K562 (cell line): ENCODE results near the gene DERL3. TPM values are rescaled to one million over a fixed set of nuclear protein-coding genes. Genes with fewer than 3 reads are reported as not detected.

Experiments
- ATAC-seq: fragments of 200-7000 bp; cut with Tn5 transposase; 3 replicates; pipeline ENCODE4 v1.9.1; 2020; ENCODE audit warnings: moderate library complexity
- BruUV-seq: library from RNA; stranded (reverse); fragments of 400-500 nt; replicated peaks from 2 replicates; lab custom pipeline; 2021; lab: Mats Ljungman, UMichigan
- CTCF ChIA-PET: fragments of 300-600 bp; formaldehyde crosslinking; extraction: SDS; loops from one replicate; lab custom pipeline; 2021; ENCODE audit warnings: low intra/inter-chr PET ratio; lab: Yijun Ruan, JAX
- POLR2A ChIA-PET: fragments of 300-600, 350-650 bp; sonication (Branson Sonifier 250); formaldehyde crosslinking; extraction: SDS; loops from one replicate; lab custom pipeline; 2021; ENCODE audit warnings: antibody characterized with exemption, inconsistent platforms; lab: Yijun Ruan, JAX
- DNase-seq, 4 experiments: peaks; one replicate each; pipeline versions ENCODE4 v3.0.0 to v3.0.0-alpha.2; 2011 to 2018; ENCODE audit warnings: low spot score in 3 of 4, mixed read lengths in 3 of 4; ENCODE audit errors: extremely low read depth in 1 of 4
- FAIRE-seq: peaks from 2 replicates; lab custom pipeline; 2011; peaks lifted over from hg19 to GRCh38; lab: Jason Lieb, UNC
- H2AFZ ChIP-seq: 2 replicates; pipeline ENCODE4 v1.6.0; 2011; ENCODE audit warnings: low read depth, low read length, control low read depth, inconsistent platforms
- H3K27ac ChIP-seq: fragments of 200-600 bp; 3 replicates; pipeline ENCODE4 v1.8.0; 2011; ENCODE audit warnings: low read depth, mild to moderate bottlenecking, control low read depth, inconsistent platforms, low read length, moderate library complexity, mixed read lengths; ENCODE audit errors: extremely low read depth
- H3K27me3 ChIP-seq, 2 experiments: fragments of 300-600 bp in 1 of 2; 2 replicates in 1 of 2; 3 replicates in 1 of 2; pipeline versions ENCODE4 v1.6.0 to v1.8.0; 2011; ENCODE audit warnings: inconsistent platforms in 2 of 2, low read length in 2 of 2, mild to moderate bottlenecking in 1 of 2, mixed read lengths in 1 of 2, moderate library complexity in 1 of 2; ENCODE audit not compliant: control insufficient read depth in 2 of 2, insufficient read depth in 2 of 2
- H3K36me3 ChIP-seq: fragments of 300-600 bp; 3 replicates; pipeline ENCODE4 v1.8.0; 2011; ENCODE audit warnings: mild to moderate bottlenecking, low read length, inconsistent platforms; ENCODE audit not compliant: control insufficient read depth, insufficient read depth
- H3K4me1 ChIP-seq, 2 experiments: fragments of 200-600 bp in 1 of 2; replicated peaks in 1 of 2; 2 replicates in 1 of 2; 3 replicates in 1 of 2; pipeline versions ENCODE4 v1.5.1 to v1.8.0; 2011; ENCODE audit warnings: inconsistent platforms in 2 of 2, low read length in 2 of 2, mild to moderate bottlenecking in 1 of 2, mixed read lengths in 1 of 2, moderate library complexity in 1 of 2; ENCODE audit not compliant: control insufficient read depth in 2 of 2, insufficient read depth in 2 of 2
- H3K4me2 ChIP-seq: 2 replicates; pipeline ENCODE4 v1.6.1; 2011; ENCODE audit warnings: low read length, control low read depth, inconsistent platforms, mixed read lengths; ENCODE audit not compliant: insufficient read depth
- H3K4me3 ChIP-seq: fragments of 200-600 bp; sonication (generic), shearing (Covaris generic); 2 replicates; pipeline ENCODE4 v1.5.1; 2016; ENCODE audit warnings: control low read depth, inconsistent platforms
- H3K79me2 ChIP-seq: fragments of 200-600 bp; 3 replicates; pipeline ENCODE4 v1.8.0; 2011; ENCODE audit warnings: low read length, inconsistent platforms; ENCODE audit not compliant: control insufficient read depth, insufficient read depth
- H3K9ac ChIP-seq, 2 experiments: 2 replicates each; pipeline versions ENCODE4 v1.6.0 to v1.6.1; 2011; ENCODE audit warnings: low read depth in 2 of 2, low read length in 2 of 2, control low read depth in 1 of 2, inconsistent platforms in 1 of 2, mild to moderate bottlenecking in 1 of 2, mixed read lengths in 1 of 2; ENCODE audit not compliant: insufficient read depth in 1 of 2
- H3K9me1 ChIP-seq: one replicate; pipeline ENCODE4 v1.6.0; 2011; ENCODE audit warnings: inconsistent platforms, mild to moderate bottlenecking, low read length, moderate library complexity; ENCODE audit not compliant: control insufficient read depth, insufficient read depth
- H3K9me3 ChIP-seq: replicated peaks from 2 replicates; pipeline ENCODE4 v1.5.1; 2011; ENCODE audit warnings: low read depth, low read length, inconsistent platforms; ENCODE audit not compliant: control insufficient read depth, insufficient read depth
- H4K20me1 ChIP-seq: replicated peaks from 2 replicates; pipeline ENCODE4 v1.6.1; 2011; ENCODE audit warnings: low read length, inconsistent platforms, mixed read lengths; ENCODE audit not compliant: control insufficient read depth, insufficient read depth
- ADNP ChIP-seq: fragments of 200-800 bp; sonication (Bioruptor generic); IDR thresholded peaks from 2 replicates; pipeline ENCODE4 v1.6.1; 2016; ENCODE audit warnings: missing genetic modification characterization, missing compliant biosample characterization
- CHCHD3 ChIP-seq: fragments of 250-450 bp; sonication (Bioruptor Pico); IDR thresholded peaks from 2 replicates; pipeline ENCODE4 v2.1.2; 2022; ENCODE audit warnings: mild to moderate bottlenecking
- CSDE1 ChIP-seq, 2 experiments: fragments of 450-650 bp; IDR thresholded peaks; 2 replicates each; pipeline ENCODE4 v1.6.1; 2016; ENCODE audit warnings: mild to moderate bottlenecking in 1 of 2
- CTCF ChIP-seq, 3 experiments: IDR thresholded peaks in 2 of 3; conservative IDR thresholded peaks in 1 of 3; 2 replicates each; pipeline ENCODE4 v1.5.1; 2011 to 2012; ENCODE audit warnings: low read length in 3 of 3, mild to moderate bottlenecking in 3 of 3, control low read depth in 2 of 3, improper control_type of control experiment in 1 of 3, inconsistent platforms in 1 of 3, low read depth in 1 of 3, mixed read lengths in 1 of 3, moderate library complexity in 1 of 3; ENCODE audit not compliant: insufficient read depth in 2 of 3
- GTF3C2 ChIP-seq: IDR thresholded peaks from 3 replicates; pipeline ENCODE4 v1.6.1; 2011; ENCODE audit warnings: borderline replicate concordance, mild to moderate bottlenecking, moderate library complexity; ENCODE audit not compliant: insufficient read length; ENCODE audit errors: extremely low read depth
- HDAC2 ChIP-seq: fragments of 450-650 bp; IDR thresholded peaks from 2 replicates; pipeline ENCODE4 v1.6.1; 2016; ENCODE audit warnings: mild to moderate bottlenecking
- HNRNPK ChIP-seq: fragments of 200-400 bp; formaldehyde crosslinking; IDR thresholded peaks from one replicate; pipeline ENCODE4 v1.6.1; 2018; ENCODE audit warnings: mild to moderate bottlenecking, low read depth, low read length; ENCODE audit not compliant: poor library complexity, severe bottlenecking
- KDM1A ChIP-seq, 2 experiments: fragments of 450-650 bp; IDR thresholded peaks; 2 replicates each; pipeline ENCODE4 v1.6.1; 2016; ENCODE audit warnings: mild to moderate bottlenecking in 2 of 2
- MAFK ChIP-seq: IDR thresholded peaks from 2 replicates; pipeline ENCODE4 v1.6.1; 2011; ENCODE audit warnings: low read length, improper control_type of control experiment
- NRF1 ChIP-seq, 2 experiments: fragments of 450-650 bp; IDR thresholded peaks in 1 of 2; conservative IDR thresholded peaks in 1 of 2; 2 replicates each; pipeline ENCODE4 v1.6.1; 2014; ENCODE audit warnings: mild to moderate bottlenecking in 2 of 2
- SMAD4 ChIP-seq: fragments of 250-450 bp; sonication (Bioruptor Pico); conservative IDR thresholded peaks from 2 replicates; pipeline ENCODE4 v1.8.0; 2021; ENCODE audit warnings: inconsistent platforms, mild to moderate bottlenecking, moderate library complexity
- SOX6 ChIP-seq: fragments of 450-650 bp; IDR thresholded peaks from 2 replicates; pipeline ENCODE4 v1.6.1; 2014; ENCODE audit warnings: mild to moderate bottlenecking
- ZNF217 ChIP-seq: sonication (generic); formaldehyde crosslinking; IDR thresholded peaks from 2 replicates; pipeline ENCODE4 v1.8.0; 2022; ENCODE audit warnings: mild to moderate bottlenecking, missing genetic modification reagents
- ZNF280B ChIP-seq: fragments of 250-450 bp; sonication (Bioruptor Pico); IDR thresholded peaks from 2 replicates; pipeline ENCODE4 v1.5.1; 2021; ENCODE audit warnings: mild to moderate bottlenecking
- WGBS: fragments of 100-300 bp; shearing (Covaris generic); methylation state at CpG from one replicate; pipeline ENCODE4 v1.1.6; 2016; ENCODE audit warnings: low coverage, mixed read lengths; ENCODE audit not compliant: insufficient coverage; ENCODE audit errors: missing lambda C conversion rate; 5-methylcytosine and 5-hydroxymethylcytosine counted together
- in situ Hi-C: fragments of 300-500 bp; cut with MboI; formaldehyde crosslinking; loops from 4 replicates; pipeline ENCODE4 v1.15.0; 2018; ENCODE audit warnings: inconsistent platforms, mixed read lengths
- intact Hi-C: fragments of 100-400 bp; cut with micrococcal nuclease; formaldehyde crosslinking; loops from 2 replicates; pipeline ENCODE4 v1.14.2; 2022
- polyA plus RNA-seq, 8 experiments: library from polyadenylated mRNA; depleted of rRNA in 4 of 8; stranded (reverse) in 5 of 8; unstranded in 3 of 8; fragments of >200 nt; fragmentation: Nextera tagmentation in 2 of 8; fragmentation: Illumina TruSeq in 1 of 8; extraction: Ambion mirVana in 2 of 8; extraction: Trizol in 1 of 8; gene quantifications; 2 replicates each; pipeline versions ENCODE4 v1.2.1 to v1.2.3, GENCODE V29; 2011 to 2014; ENCODE audit warnings: inconsistent platforms in 1 of 8, missing spikeins in 1 of 8
- total RNA-seq, 7 experiments: library from RNA; depleted of rRNA in 6 of 7; stranded (reverse); fragments of >200 nt in 6 of 7; fragmentation: Illumina TruSeq in 2 of 7; extraction: Trizol in 2 of 7; gene quantifications; 2 replicates each; pipeline versions ENCODE4 v1.2.1 to v1.2.3, GENCODE V29; 2011 to 2021; ENCODE audit warnings: low replicate concordance in 1 of 7

DERL3 gene
- total and polyA plus RNA-seq, 9 of the 15 experiments (the other 6 are each of a cell fraction or from before 2014, with no cell fraction given): 1.3 to 12.4 (median 4.8) TPM

DNA sequence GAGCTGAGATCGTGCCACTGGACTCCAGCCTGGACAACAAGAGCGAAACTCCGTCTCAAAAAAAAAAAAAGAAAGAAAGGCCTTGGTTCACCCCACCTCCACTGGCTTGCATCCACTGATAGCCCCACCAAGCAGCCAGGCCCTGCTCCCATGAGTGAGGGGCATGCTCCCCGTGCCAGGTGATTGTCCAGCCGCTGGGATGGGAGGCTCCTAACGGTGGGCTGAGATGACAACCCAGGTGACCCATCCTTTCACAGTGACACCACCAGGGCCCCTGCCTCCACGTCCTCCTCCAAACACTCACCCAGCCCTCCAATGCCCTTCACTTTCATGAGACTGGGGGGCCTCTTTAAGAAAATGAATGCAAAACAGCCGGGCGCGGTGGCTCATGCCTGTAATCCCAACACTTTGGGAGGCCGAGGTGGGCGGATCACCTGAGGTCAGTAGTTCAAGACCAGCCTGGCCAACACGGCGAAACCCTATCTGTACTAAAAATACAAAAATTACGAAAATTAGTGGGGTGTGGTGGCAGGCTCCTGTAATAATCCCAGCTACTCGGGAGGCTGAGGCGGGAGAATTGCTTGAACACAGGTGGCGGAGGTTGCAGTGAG is 8.6 kb upstream of the DERL3 start:
- no peak for ATAC-seq
- intact Hi-C loops (loop anchor here (5.0 kb wide), 3 partner anchors 80 to 310 kb away; partner anchors contain the start of gene CHCHD10), in situ Hi-C loops (loop anchor here (10.0 kb wide), 1 partner anchor 223 kb away; no protein-coding TSS in a partner anchor)
- H3K4me1 ChIP-seq: peaks cover 3 to 20% of the 10 kb centered on the region in 2 experiments; a peak in 3 of 5 replicates
- DNase-seq: no peak
- no TSS peak for BruUV-seq
- no peaks in the 10 kb centered on the region for H3K79me2 ChIP-seq
- H3K9me1 ChIP-seq: no peaks in the 10 kb centered on the region
- ChIA-PET CTCF (interaction anchor here (0.6 to 0.7 kb wide), 3 partner anchors 74 to 201 kb away, joined by 4 to 5 read pairs (median 5); no protein-coding TSS in a partner anchor), POLR2A (no interaction called here)
- H3K27me3 ChIP-seq: no peaks in the 10 kb centered on the region; a peak in 1 of 5 replicates
- H3K9me3 ChIP-seq: no peaks in the 10 kb centered on the region
- FAIRE-seq: no peak
- H2AFZ ChIP-seq: no peak overlapping the region
- no peaks in the 10 kb centered on the region for H4K20me1 ChIP-seq
- no peaks in the 10 kb centered on the region for H3K36me3 ChIP-seq
- no peak overlapping the region for H3K9ac ChIP-seq
- H3K4me2 ChIP-seq: no peak overlapping the region
- 61% methylated on average over 12 of the region's 18 CpGs for WGBS
- H3K4me3 ChIP-seq: no peak overlapping the region
- no peak overlapping the region for H3K27ac ChIP-seq
- TF ChIP-seq CTCF (IDR thresholded peaks at IDR 0.05 in 2 of 3, conservative IDR thresholded peaks at IDR 0.05 in 1 of 3; ENCODE audit: insufficient read depth in 2 of 3, low read depth in 1 of 3, low read length in 3 of 3) (no peak), HNRNPK (no peak), MAFK (no peak), CSDE1 (IDR thresholded peaks at IDR 0.05) (no peak), NRF1 (conservative IDR thresholded peaks at IDR 0.05 in 1 of 2, IDR thresholded peaks at IDR 0.05 in 1 of 2) (no peak), SOX6 (no peak), GTF3C2 (no peak), ZNF280B (CRISPR knock-in tag) (no peak), ADNP (no peak), SMAD4 (CRISPR knock-in tag) (no peak), KDM1A (IDR thresholded peaks at IDR 0.05) (no peak), CHCHD3 (CRISPR knock-in tag) (no peak), ZNF217 (CRISPR knock-in tag) (no peak), HDAC2 (no peak)
